22Rv1 (cell line): ENCODE data around the gene SORL1.

Source experiments
- ZFX ChIP-seq: fragments of 450-650 bp; IDR thresholded peaks from 2 replicates; pipeline ENCODE4 v1.6.1; 2017; ENCODE audit warnings: antibody characterized with exemption, borderline replicate concordance
- TF ChIP-seq, protein P1 (sequence below): fragments of 450-650 bp; IDR thresholded peaks from 2 replicates; pipeline ENCODE4 v1.5.1; 2017; ENCODE audit warnings: mild to moderate bottlenecking

DNA sequence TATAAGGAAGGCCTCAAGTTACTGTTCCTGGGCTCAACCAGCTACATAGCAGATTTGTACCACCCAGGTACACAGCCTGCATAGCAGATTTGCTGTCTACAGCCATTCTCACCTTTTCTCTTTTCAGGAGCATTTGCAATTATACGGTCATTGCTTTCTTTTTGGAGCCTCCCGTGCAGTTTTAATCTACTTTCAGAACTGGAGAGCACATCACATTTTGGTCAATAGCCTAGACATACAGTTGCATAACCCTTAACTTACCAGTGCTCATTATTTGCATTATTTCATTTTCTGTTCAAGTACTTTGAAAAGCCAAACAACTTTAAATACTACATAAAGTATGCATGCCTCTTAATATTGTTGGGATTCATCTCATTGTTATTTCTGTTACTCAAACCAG lies 151.2 kb downstream of the SORL1 start:
- TF ChIP-seq, protein P1, sequence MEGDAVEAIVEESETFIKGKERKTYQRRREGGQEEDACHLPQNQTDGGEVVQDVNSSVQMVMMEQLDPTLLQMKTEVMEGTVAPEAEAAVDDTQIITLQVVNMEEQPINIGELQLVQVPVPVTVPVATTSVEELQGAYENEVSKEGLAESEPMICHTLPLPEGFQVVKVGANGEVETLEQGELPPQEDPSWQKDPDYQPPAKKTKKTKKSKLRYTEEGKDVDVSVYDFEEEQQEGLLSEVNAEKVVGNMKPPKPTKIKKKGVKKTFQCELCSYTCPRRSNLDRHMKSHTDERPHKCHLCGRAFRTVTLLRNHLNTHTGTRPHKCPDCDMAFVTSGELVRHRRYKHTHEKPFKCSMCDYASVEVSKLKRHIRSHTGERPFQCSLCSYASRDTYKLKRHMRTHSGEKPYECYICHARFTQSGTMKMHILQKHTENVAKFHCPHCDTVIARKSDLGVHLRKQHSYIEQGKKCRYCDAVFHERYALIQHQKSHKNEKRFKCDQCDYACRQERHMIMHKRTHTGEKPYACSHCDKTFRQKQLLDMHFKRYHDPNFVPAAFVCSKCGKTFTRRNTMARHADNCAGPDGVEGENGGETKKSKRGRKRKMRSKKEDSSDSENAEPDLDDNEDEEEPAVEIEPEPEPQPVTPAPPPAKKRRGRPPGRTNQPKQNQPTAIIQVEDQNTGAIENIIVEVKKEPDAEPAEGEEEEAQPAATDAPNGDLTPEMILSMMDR = no peak
- no peak for TF ChIP-seq ZFX
